ENCODE results near the gene PRPF39. TPM values are rescaled to one million over a fixed set of nuclear protein-coding genes. Genes with fewer than 3 reads are reported as not detected.
"Not testable (repeated sequence)": the region's sequence is repeated elsewhere in the genome, so short reads cannot be mapped to it uniquely, and the experiment has no call there.

Gene PRPF39
- total RNA-seq: 55.1 TPM

GRCh38 chr14:45083976-45084722, at the start of gene PRPF39:
Gene PRPF39 (plus strand): TSS chr14:45084116. CDS start chr14:45095240, 11,124 bp downstream.
- DNase-seq (ENCODE audit: low spot score): peak; percentile 96

GRCh38 chr14:45034730-45035129, 49.2 kb upstream of the PRPF39 start:
- DNase-seq (ENCODE audit: low spot score): no peak

- DNase-seq (ENCODE audit: low spot score): no peak
Observed at GRCh38 chr14:45038256-45038655, 45.7 kb upstream of the PRPF39 start.

GRCh38 chr14:45038865-45039264, 45.1 kb upstream of the PRPF39 start:
- DNase-seq (ENCODE audit: low spot score): no peak

GRCh38 chr14:45039390-45039789, 44.5 kb upstream of the PRPF39 start:
- no peak for DNase-seq (ENCODE audit: low spot score)

GRCh38 chr14:45041641-45042040, 42.3 kb upstream of the PRPF39 start:
- DNase-seq (ENCODE audit: low spot score): no peak

- no peak for DNase-seq (ENCODE audit: low spot score)
Observed at GRCh38 chr14:45044638-45045037, 39.3 kb upstream of the PRPF39 start.

- no peak for DNase-seq (ENCODE audit: low spot score)
Observed at GRCh38 chr14:45048385-45048784, 35.5 kb upstream of the PRPF39 start.

- DNase-seq (ENCODE audit: low spot score): no peak
Observed at GRCh38 chr14:45051180-45051579, 32.7 kb upstream of the PRPF39 start.

GRCh38 chr14:45051896-45052295, 32.0 kb upstream of the PRPF39 start:
- no peak for DNase-seq (ENCODE audit: low spot score)

- DNase-seq (ENCODE audit: low spot score): no peak
Observed at GRCh38 chr14:45057349-45057748, 26.6 kb upstream of the PRPF39 start.

GRCh38 chr14:45057881-45058364, 26.0 kb upstream of the PRPF39 start:
- DNase-seq (ENCODE audit: low spot score): no peak

GRCh38 chr14:45060551-45060950, 23.4 kb upstream of the PRPF39 start:
- no peak for DNase-seq (ENCODE audit: low spot score)

GRCh38 chr14:45065540-45065939, 18.4 kb upstream of the PRPF39 start:
- no peak for DNase-seq (ENCODE audit: low spot score)

GRCh38 chr14:45065956-45066355, 18.0 kb upstream of the PRPF39 start:
- no peak for DNase-seq (ENCODE audit: low spot score)

GRCh38 chr14:45066667-45067066, 17.2 kb upstream of the PRPF39 start:
- DNase-seq (ENCODE audit: low spot score): no peak

- no peak for DNase-seq (ENCODE audit: low spot score)
Observed at GRCh38 chr14:45068396-45068795, 15.5 kb upstream of the PRPF39 start.

GRCh38 chr14:45070215-45070614, 13.7 kb upstream of the PRPF39 start:
- no peak for DNase-seq (ENCODE audit: low spot score)

- DNase-seq (ENCODE audit: low spot score): no peak
Observed at GRCh38 chr14:45072126-45072525, 11.8 kb upstream of the PRPF39 start.

- no peak for DNase-seq (ENCODE audit: low spot score)
Observed at GRCh38 chr14:45073231-45073879, 10.6 kb upstream of the PRPF39 start.

GRCh38 chr14:45078323-45078722, 5.6 kb upstream of the PRPF39 start:
- DNase-seq (ENCODE audit: low spot score): no peak

GRCh38 chr14:45080416-45080968, 3.4 kb upstream of the PRPF39 start:
- not testable (repeated sequence) for DNase-seq (ENCODE audit: low spot score)

- not testable (repeated sequence) for DNase-seq (ENCODE audit: low spot score)
Observed at GRCh38 chr14:45081096-45081495, 2.8 kb upstream of the PRPF39 start.

Data from ureter (tissue), 1 donor.